C1 segment of cervical spinal cord (tissue), 14 donors: ENCODE measurements around the gene SCAF1.
"Not testable (repeated sequence)": the region's sequence is repeated elsewhere in the genome, so short reads cannot be mapped to it uniquely, and the experiment has no call there.

Source experiments
- DNase-seq, 14 donors: peaks; one replicate each; lab custom pipeline; 2025; lab: John Stamatoyannopoulos, UW

The SCAF1 gene

DNA sequence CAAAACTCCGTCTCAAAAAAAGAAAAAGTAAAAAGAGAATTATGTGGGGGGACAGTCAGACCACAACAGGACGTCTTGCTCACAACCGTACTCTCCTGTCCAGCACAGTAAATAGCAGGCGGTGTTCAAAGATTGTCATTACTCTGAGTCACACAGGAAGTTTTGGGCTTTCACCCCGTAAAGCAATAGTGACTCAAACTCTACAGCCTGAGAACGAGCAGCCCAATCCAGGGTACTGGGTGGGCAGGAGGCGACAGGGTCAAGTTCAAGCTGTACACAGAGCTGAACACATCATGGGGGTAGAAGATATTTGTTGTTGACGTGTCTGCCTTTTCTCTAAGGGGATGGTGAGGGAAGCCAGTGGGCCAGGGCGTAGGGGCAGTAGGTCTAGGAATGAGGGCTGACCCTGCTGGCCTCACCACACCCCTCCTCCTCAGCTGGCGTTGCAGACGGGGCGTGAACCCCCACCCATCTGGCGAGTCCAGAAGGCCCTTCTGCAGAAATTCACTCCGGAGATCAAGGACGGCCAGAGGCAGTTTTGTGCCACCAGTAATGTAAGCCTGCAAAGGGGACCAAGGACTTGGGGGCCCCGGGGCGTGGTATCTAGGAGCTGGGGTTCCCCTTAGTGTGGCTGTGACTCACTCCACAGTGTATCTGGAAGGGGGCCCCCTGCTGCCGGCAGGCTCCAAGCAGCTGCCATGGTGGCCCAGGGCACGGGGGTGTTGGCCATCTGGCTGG lies 27.7 kb upstream of the SCAF1 start:
- no peak for DNase-seq

DNA sequence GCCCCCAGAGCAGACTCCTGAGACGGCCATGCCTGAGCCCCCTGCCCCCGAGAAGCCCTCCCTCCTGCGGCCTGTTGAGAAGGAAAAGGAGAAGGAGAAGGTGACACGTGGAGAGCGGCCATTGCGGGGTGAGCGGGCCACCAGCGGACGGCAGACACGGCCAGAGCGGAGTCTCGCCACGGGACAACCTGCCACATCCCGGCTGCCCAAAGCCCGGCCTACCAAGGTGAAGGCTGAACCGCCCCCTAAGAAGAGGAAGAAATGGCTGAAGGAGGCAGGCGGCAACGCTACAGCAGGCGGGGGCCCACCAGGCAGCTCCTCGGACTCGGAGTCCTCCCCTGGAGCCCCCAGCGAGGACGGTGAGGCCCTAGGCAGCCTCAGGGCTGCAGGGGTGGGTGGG lies 26.1 kb upstream of the SCAF1 start:
- DNase-seq, result no peak

DNA sequence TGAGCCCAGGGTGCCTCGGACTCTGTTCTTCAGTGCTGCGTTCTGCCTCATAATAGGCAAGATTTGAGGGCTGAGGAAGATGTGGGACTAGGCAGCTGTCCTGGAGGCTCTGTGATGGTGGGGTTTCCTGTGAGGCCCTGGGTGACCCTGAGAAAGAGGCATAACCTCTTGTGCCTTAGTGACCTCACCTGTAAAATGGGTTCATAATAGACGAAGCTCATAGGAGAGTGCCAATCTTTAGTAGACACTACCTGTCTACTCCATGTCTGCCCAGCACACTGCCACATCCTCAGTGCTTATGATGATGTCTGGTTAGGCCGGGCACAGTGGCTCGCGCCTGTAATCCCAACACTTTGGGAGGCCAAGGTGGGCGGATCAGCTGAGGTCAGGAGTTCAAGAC lies 25.5 kb upstream of the SCAF1 start:
- DNase-seq, result no peak

DNA sequence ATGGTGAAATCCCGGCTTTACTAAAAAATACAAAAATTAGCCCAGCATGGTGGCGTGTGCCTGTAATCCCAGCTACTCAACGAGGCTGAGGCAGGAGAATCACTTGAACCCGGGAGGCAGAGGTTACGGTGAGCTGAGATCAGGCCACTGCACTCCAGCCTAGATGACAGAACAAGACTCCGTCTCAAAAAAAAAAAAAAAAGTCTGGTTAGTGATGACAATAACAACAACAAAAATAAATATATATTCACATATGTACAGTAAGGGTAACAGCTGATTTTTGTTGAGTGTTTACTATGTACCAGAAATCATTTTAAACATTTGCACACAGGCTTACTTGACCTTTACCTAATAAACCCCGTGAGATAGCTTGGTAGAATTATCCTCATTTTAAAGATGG lies 25.1 kb upstream of the SCAF1 start:
- DNase-seq, result no peak

DNA sequence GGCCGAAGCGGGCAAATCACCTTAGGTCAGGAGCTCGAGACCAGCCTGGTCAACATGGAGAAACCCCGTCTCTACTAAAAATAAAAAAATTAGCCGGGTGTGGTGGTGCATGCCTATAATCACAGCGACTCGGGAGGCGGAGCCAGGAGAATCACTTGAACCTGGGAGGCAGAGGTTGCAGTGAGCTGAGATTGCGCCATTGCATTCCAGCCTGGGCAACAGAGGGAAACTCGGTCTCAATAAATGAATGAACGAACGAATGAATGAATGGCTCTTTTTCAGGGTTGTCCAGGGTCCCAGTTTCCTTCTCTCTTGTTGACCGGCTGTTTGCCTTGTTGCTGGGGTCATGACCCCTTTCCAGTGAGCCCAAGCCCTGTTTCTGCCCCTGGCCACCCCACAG lies 24.1 kb upstream of the SCAF1 start:
- not testable (repeated sequence) for DNase-seq

GRCh38 chr19:49624967-49625910 lies 16.8 kb upstream of the SCAF1 start:
- DNase-seq, result no peak

DNA sequence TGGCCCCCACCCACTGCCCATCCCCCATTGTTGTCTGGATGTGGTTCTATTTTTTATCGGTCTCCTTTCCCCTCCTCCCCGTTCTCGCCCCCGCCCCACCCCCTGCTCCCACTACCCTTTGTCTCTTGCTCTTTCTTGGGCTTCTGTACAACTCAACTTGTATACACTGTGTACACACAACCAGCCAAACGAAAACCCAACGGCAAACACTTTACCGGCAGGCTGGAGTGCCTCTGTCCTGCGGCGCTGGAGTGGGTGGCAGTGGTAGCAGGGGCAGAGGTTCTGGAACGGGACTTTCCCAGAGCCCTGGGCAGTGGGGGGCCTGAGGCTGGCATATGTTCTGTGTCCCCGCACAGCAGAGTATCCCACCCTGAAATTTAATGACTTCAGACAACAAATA lies 15.8 kb upstream of the SCAF1 start:
- no peak for DNase-seq

DNA sequence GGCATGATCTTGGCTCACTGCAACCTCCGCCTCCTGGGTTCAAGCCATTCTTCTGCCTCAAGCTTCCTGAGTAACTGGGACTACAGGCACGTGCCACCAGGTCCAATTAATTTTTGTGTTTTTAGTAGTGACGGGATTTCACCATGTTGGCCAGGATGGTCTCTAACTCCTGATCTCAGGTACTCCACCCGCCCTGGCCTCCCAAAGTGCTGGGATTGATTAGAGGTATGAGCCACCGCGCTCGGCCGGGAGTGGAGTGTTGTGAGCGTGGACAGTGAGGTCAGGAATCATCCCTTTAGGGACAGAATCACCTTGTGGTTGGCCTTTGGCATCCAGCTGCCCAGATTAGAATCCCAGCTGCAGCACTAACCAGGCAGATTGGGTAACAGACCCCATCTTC lies 12.3 kb upstream of the SCAF1 start:
- no peak for DNase-seq

DNA sequence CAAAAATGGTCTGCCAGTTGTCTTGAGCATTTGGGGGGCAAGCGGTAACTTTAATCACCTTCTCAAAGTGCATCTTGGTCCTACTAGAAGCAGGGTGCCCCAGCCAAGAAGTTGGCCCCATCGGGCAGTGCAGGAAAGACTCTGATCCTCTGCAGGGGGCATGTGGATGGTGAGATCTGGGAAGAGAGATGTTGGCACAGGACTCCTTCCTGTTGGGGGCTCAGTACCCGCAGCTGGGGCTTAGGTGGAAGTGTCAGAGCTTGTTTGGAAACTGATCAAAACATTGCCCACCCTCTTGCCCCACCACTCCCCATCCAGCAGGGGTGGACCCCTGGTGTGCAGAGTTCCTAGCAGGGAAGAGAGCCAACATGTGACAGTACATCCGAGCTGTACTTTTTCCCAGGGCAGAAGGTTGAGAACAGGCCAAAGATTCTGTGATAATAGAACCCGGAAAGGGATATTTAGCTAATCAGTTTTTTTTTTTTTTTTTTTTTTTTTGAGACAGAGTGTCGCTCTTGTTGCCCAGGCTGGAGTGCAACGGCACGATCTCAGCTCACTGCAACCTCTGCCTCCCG lies 10.9 kb upstream of the SCAF1 start:
- peak in 1 of 14 donors; percentile 45 for DNase-seq

DNA sequence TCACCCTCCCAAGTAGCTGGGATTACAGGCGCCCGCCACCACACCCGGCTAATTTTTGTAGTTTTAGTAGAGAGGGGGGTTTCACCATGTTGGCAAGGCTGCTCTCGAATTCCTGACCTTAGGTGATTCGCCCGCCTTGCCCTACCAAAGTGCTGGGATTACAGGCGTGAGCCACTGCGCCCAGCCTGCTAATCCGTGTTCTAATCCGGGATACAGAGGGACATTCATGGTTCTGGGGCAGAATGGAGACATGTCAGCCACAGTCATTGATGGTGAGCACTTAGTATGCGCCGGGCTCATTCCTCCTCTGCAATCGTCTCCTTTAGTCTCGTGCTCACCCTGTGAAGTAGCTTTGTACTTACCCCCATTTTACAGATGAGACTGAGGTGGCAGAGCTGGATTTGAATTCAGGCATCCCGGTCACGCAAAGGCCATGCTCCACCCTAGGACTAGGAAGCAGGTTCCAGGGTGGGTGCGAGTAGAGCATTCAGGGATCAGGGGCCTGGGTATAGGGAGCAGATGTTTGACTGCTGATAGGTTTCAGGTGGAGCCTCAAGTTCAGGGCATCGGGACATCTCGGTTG lies 10.3 kb upstream of the SCAF1 start:
- no peak for DNase-seq

DNA sequence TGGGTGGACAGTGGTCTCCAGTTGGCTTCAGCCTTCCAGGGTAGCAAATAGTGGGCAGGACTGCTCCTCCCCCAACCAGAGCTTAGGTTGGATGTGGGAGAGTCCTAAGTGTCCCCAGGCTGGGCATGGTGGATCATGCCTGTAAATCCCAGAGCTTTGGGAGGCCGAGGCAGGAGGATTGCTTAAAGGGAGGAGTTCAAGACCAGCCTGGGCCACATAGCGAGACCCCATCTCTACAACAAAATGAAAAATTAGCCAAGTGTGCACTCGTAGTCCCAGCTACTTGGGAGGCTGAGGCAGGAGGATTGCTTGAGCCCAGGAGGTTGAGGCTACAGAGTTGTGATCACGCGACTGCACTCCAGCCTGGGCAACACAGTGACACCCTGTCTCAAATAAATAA lies 9.4 kb upstream of the SCAF1 start:
- no peak for DNase-seq

DNA sequence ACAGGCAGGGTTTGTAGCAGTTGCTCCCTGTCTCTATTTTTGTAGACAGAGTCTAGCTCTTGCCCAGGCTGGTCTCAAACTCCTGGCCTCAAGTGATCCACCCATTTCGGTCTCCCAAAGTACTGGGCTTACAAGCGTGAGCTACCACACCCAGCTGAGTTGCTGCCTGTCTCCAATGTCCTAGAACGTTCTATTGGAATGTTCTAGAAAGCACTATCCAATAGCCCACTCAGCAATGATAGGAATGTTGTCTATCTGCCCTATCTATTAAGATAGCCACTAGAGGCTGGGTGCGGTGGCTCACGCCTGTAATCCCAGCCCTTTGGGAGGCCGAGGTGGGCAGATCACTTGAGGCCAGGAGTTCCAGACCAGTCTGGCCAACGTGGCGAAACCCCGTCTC lies 8.7 kb upstream of the SCAF1 start:
- DNase-seq, result not testable (repeated sequence)

- DNase-seq, result no peak
Measured at GRCh38 chr19:49635530-49636232, 6.3 kb upstream of the SCAF1 start.

DNA sequence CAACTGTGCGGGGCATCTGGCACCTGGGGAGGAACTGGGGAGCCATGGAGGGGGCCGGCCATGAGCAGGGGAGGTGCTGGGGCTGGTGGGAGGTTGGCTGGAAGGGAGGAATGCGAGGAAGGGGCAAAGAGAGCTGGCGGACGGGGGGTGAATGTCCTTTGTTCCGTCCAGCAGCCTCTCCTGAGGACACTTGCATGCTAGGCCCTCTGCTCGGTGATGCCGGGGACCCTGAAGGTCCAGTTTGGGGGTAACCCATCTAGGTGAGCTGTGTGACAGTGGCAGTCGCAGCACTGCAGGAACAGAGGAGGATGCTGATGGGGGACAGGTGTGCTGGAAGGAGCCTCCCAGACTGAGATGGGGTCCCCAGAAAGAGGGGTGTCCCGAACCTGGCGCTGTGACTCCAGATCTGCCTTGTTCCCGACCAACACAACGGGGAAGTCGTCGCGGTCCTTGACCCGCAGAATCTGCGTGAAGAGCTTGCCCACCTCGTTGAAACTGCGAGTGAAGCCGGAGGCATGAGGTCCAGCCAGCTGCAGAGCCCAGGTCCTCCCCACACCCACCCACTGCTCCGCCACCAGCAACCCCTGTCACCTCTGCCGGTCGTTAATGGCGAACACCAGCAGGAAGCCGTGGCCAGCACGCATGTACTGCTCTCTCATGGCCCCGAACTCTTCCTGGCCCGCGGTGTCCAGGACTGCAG lies 5.6 kb upstream of the SCAF1 start:
- DNase-seq, result no peak

DNA sequence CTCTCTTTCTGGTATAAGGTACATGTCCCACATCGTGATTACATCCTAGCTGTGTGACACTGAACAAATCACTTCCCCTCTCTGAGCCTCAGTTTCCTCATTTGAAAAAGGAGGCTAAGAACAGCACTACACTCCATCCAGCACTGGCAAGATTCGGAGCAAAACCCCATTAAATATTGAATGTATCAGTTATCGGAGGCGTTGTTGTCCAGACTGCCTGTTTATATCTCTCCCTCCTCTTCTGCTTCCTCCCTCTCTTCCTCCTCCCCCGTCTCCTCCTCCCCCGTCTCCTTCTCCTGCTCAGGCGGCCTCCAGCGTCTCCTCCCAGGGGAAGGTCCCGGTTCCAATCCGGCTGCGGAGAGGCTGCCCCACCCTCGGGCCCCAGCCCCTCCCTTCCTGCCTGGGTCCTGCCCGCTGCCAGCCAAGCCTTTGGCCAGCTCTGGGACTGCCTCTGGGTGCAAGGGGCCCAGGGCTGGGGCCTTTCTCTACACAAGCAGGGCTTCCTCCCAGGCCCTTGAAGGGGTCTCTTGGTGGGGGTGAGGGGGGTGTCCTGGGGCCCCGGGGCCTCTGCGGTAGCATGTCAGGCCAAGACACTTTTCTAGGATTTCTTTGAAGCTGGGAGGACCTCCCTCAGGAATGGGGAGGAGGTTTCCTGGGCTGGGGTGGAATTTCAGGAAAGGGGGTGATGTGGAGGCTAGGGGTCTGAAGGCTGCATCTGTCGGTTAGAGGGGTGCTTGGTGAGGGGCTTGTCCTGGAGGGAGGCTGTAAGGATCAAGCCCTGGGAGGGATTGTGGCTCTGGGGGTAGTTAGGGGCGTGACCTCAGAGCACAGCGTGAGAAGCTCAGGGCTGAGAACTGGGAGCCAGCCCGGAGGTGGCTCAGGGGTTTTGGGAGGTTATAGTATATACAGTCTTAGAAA lies 3.9 kb upstream of the SCAF1 start:
- peak in 4 of 14 donors; percentile 6 to 17 (median 14) for DNase-seq

GRCh38 chr19:49639401-49640112 lies 2.5 kb upstream of the SCAF1 start:
- no peak for DNase-seq

GRCh38 chr19:49640113-49640898 lies 1.7 kb upstream of the SCAF1 start, which contains the start of gene RRAS:
RRAS (minus strand) TSS chr19:49640143; CDS start chr19:49640098, 45 bp downstream.
- DNase-seq, result peak; percentile 72 to 99 (median 96)

DNA sequence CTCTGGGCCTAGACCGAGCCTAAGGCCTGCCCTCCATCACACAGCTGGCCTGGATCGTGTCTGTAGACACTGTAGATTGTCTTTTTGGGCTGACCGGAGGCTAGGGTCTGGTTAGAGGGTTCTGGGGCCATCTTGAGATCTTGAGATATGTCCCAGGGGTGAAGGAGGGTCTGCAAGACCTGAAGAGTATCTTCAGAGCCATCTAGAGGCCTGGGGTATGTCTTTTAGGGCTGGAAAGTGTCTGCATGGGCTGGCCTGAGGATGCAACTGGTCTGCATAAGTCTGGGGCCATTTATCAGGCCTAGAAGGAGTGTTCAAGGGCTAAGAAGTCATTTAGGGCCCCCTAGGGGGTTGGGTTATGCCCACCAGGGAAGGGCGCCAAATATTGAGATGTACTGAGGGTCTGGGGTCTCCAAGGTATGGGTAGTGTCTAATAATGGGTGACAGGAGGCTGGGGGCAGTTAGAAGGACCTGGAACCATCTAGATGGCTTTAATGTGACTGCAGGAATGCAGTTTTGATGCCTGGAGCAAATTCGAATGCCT lies 555 bp downstream of the SCAF1 start:
- peak in 1 of 14 donors; percentile 26 for DNase-seq
